Hepatocyte (in vitro differentiated cells): ENCODE data around the gene TSPAN4. TPM values are rescaled to one million over a fixed set of nuclear protein-coding genes. Genes with fewer than 3 reads are reported as not detected.
A peak's percentile ranks its signal among the peaks of the same experiment; 100 is the strongest.

ENCODE experiments used
- DNase-seq: peaks from one replicate; pipeline ENCODE4 v3.0.0-alpha.2; 2016; ENCODE audit warnings: low spot score
- H2AFZ ChIP-seq: fragments of 200-600 bp; sonication (generic); 2 replicates; pipeline ENCODE4 v1.6.0; 2016; ENCODE audit warnings: antibody characterized with exemption, mild to moderate bottlenecking
- H3K27ac ChIP-seq: fragments of 200-600 bp; sonication (generic); 2 replicates; pipeline ENCODE4 v1.5.1; 2016; ENCODE audit warnings: mild to moderate bottlenecking
- H3K27me3 ChIP-seq: fragments of 200-600 bp; sonication (generic); 2 replicates; pipeline ENCODE4 v1.6.1; 2016
- H3K36me3 ChIP-seq: fragments of 200-600 bp; sonication (generic); replicated peaks from 2 replicates; pipeline ENCODE4 v1.5.1; 2016; ENCODE audit warnings: low read depth; ENCODE audit not compliant: insufficient read depth
- H3K4me1 ChIP-seq: fragments of 200-600 bp; sonication (generic); 2 replicates; pipeline ENCODE4 v1.5.1; 2016; ENCODE audit warnings: mild to moderate bottlenecking, moderate library complexity; ENCODE audit not compliant: insufficient read depth
- H3K4me2 ChIP-seq: fragments of 200-600 bp; sonication (generic); 2 replicates; pipeline ENCODE4 v1.6.0; 2016
- H3K4me3 ChIP-seq: fragments of 200-600 bp; sonication (generic); 2 replicates; pipeline ENCODE4 v1.5.1; 2016; ENCODE audit warnings: mild to moderate bottlenecking
- H3K79me2 ChIP-seq: fragments of 200-600 bp; sonication (generic); 2 replicates; pipeline ENCODE4 v1.6.0; 2017; ENCODE audit warnings: mild to moderate bottlenecking
- H3K9me2 ChIP-seq: fragments of 200-600 bp; sonication (generic); replicated peaks from 2 replicates; pipeline ENCODE4 v1.6.0; 2017; ENCODE audit warnings: mild to moderate bottlenecking; ENCODE audit not compliant: insufficient read depth
- H3K9me3 ChIP-seq: fragments of 200-600 bp; sonication (generic); 2 replicates; pipeline ENCODE4 v1.5.1; 2016; ENCODE audit warnings: low read depth, mild to moderate bottlenecking
- H4K20me1 ChIP-seq: fragments of 200-600 bp; sonication (generic); 2 replicates; pipeline ENCODE4 v1.6.0; 2016; ENCODE audit warnings: mild to moderate bottlenecking; ENCODE audit not compliant: insufficient read depth, poor library complexity, severe bottlenecking
- CTCF ChIP-seq: fragments of 200-600 bp; sonication (generic); IDR thresholded peaks from 2 replicates; pipeline ENCODE4 v1.5.1; 2016; ENCODE audit warnings: antibody characterized with exemption, mild to moderate bottlenecking; ENCODE audit not compliant: poor library complexity
- EZH2 ChIP-seq: fragments of 200-600 bp; sonication (generic); IDR thresholded peaks from 2 replicates; pipeline ENCODE4 v1.6.1; 2016; ENCODE audit warnings: antibody characterized with exemption, mild to moderate bottlenecking, borderline replicate concordance
- EZH2phosphoT487 ChIP-seq: fragments of 200-600 bp; sonication (generic); IDR thresholded peaks from one replicate; pipeline ENCODE4 v1.6.1; 2018; ENCODE audit warnings: antibody characterized with exemption, mild to moderate bottlenecking, low read depth, moderate library complexity; ENCODE audit not compliant: unreplicated experiment, severe bottlenecking
- WGBS: methylation state at CpG from one replicate; pipeline ENCODE4 v1.1.6; 2016; ENCODE audit warnings: low lambda C conversion rate; ENCODE audit errors: missing lambda C conversion rate; 5-methylcytosine and 5-hydroxymethylcytosine counted together
- polyA plus RNA-seq: library from polyadenylated mRNA; unstranded; fragments of >200 nt; fragmentation: Nextera tagmentation; extraction: Ambion mirVana; gene quantifications from 2 replicates; pipeline ENCODE4 v1.2.1, GENCODE V29; 2016
- total RNA-seq: library from RNA; depleted of rRNA; stranded (reverse); fragments of >200 nt; gene quantifications from 2 replicates; pipeline ENCODE4 v1.2.3, GENCODE V29; 2014

The TSPAN4 gene
- total and polyA plus RNA-seq, 2 experiments from 2014 or later = 82.8 to 148 TPM

GRCh38 chr11:816433-816779, 26.2 kb upstream of the TSPAN4 start:
- Histone ChIP-seq H3K4me3 (no peak overlapping the region), H3K4me1 (peaks cover 16% of the 10 kb centered on the region), H3K4me2 (no peak overlapping the region), H3K9me3 (no peaks in the 10 kb centered on the region), H3K79me2 (peaks cover 21% of the 10 kb centered on the region), H3K9me2 (no peaks in the 10 kb centered on the region), H3K36me3 (no peaks in the 10 kb centered on the region), H3K27me3 (no peaks in the 10 kb centered on the region), H3K27ac (no peak overlapping the region), H4K20me1 (peaks cover 17% of the 10 kb centered on the region), H2AFZ (no peak overlapping the region)
- WGBS = 84% methylated on average over 11 of the region's 11 CpGs
- no peak for TF ChIP-seq EZH2
- TF ChIP-seq CTCF = no peak
- TF ChIP-seq EZH2phosphoT487 = no peak
- no peak for DNase-seq

DNA sequence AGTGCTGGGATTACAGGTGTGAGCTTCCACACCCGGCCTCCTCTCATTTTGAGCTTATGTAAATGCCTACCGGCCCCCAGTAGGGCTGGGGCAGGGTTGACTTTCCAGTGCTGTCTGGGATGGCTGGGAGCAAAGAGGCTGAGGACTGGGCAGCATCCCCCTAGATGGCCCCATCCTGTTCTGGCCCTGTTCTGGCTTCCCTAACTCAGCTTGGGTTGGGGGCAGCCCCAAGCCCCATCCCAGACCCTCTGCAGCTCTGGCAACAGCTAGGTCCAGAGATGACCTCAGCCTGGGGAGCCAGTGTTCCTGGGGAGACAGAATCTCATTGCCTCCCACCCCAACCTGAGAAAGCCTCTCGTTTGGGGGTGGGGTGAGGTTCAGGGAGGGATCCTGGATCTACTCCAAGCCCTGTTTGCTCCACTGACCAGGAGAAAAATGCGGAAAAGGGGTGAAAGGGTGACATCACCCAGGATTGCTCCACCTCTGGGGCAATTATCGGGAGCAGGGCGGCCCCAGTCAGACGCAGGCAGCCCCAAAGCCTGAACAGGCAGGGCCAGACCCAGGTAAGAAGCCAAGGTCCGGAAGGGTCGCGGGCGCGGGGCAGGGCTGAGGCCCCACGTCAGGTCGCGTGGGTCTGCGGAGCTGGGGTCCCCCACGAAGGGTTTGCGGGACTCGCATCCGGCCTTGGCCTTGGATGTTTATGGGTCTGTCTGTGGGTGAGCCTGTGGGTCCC, 24.1 kb upstream of the TSPAN4 start, which contains the start of gene PNPLA2:
Gene PNPLA2, plus strand, starts transcription at position 519 of the 733 bp plus-strand sequence. CDS start 805 bp downstream, outside the sequence.
- peaks cover 16% of the 10 kb centered on the region for H4K20me1 ChIP-seq
- no peaks in the 10 kb centered on the region for H3K9me3 ChIP-seq
- H3K4me3 ChIP-seq = peak within 1 kb of the TSS; percentile 89
- H3K79me2 ChIP-seq = peaks cover 19% of the 10 kb centered on the region
- H3K4me2 ChIP-seq = peak within 1 kb of the TSS; percentile 91
- 65% methylated on average over 20 of the region's 20 CpGs for WGBS
- DNase-seq = peak; percentile 71
- TF ChIP-seq EZH2 (no peak), EZH2phosphoT487 (no peak)
- peaks cover 16% of the 10 kb centered on the region for H3K4me1 ChIP-seq
- H3K36me3 ChIP-seq = no peaks in the 10 kb centered on the region
- peak within 1 kb of the TSS; percentile 88 for H3K27ac ChIP-seq
- H2AFZ ChIP-seq = peak within 1 kb of the TSS; percentile 58
- no peaks in the 10 kb centered on the region for H3K27me3 ChIP-seq
- no peaks in the 10 kb centered on the region for H3K9me2 ChIP-seq

DNA sequence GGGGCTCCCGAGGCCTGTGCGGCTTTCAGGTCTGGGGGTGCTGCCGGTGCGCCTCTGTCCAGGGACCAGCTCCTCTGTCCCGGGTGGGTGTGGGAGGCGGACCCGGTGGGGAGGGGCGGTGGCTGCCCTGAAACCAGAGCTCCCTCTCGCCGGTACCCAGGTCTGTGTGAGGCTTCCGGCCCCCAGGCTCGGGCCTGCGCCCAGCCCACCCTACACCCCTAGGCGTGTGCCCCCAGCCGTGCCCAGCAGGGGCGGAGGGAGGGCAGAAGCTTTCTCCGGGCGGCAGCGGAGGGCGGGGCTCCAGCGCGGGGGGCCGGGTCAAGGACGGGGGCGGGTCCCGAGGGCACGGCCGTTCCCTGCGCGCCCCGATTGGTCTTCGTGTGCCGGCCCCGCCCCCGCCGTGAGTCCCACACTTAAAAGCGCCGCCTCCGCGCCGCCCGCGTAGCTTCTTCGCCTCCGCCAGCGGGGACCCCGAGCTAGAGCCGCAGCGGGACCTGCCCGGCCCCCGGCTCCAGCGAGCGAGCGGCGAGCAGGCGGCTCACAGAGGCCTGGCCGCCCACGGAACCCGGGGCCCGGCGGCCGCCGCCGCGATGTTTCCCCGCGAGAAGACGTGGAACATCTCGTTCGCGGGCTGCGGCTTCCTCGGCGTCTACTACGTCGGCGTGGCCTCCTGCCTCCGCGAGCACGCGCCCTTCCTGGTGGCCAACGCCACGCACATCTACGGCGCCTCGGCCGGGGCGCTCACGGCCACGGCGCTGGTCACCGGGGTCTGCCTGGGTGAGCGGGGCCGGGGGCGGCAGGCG, 23.3 kb upstream of the TSPAN4 start:
- Histone ChIP-seq H3K36me3 (no peaks in the 10 kb centered on the region), H3K4me2 (peak overlapping the region; percentile 91), H3K9me3 (no peaks in the 10 kb centered on the region), H3K27ac (peak overlapping the region; percentile 88), H3K9me2 (no peaks in the 10 kb centered on the region), H3K4me3 (peak overlapping the region; percentile 89), H3K27me3 (no peaks in the 10 kb centered on the region), H3K4me1 (peaks cover 16% of the 10 kb centered on the region), H4K20me1 (peaks cover 16% of the 10 kb centered on the region), H2AFZ (peak overlapping the region; percentile 58), H3K79me2 (peaks cover 19% of the 10 kb centered on the region)
- DNase-seq = peak; percentile 97
- no peak for TF ChIP-seq EZH2phosphoT487
- no peak for TF ChIP-seq CTCF
- no peak for TF ChIP-seq EZH2
- 3% methylated on average over 52 of the region's 96 CpGs for WGBS
